SU-DHL-6 (cell line): Measurements from ENCODE around the gene PCBP2.
"Not testable (repeated sequence)": the region's sequence is repeated elsewhere in the genome, so short reads cannot be mapped to it uniquely, and the experiment has no call there.

Experiments
- H2AFZ ChIP-seq: fragments of 200-600 bp; sonication (generic); 2 replicates; pipeline ENCODE4 v1.6.1; 2014; ENCODE audit warnings: low read depth, mild to moderate bottlenecking, moderate library complexity, mixed read lengths, antibody characterized with exemption, low read length; ENCODE audit not compliant: severe bottlenecking
- H3F3A ChIP-seq: fragments of 200-600 bp; shearing (Covaris generic); 2 replicates; pipeline ENCODE4 v1.6.0; 2016; ENCODE audit warnings: antibody characterized with exemption, mild to moderate bottlenecking; ENCODE audit not compliant: insufficient read depth
- H3K27ac ChIP-seq: fragments of 200-600 bp; sonication (generic); 2 replicates; pipeline ENCODE4 v1.5.1; 2016; ENCODE audit warnings: low read depth, mild to moderate bottlenecking, low read length, moderate library complexity, mixed read lengths
- H3K27me3 ChIP-seq: fragments of 200-600 bp; sonication (generic), shearing (Covaris generic); 2 replicates; pipeline ENCODE4 v1.6.0; 2014; ENCODE audit warnings: mild to moderate bottlenecking, low read length
- H3K36me3 ChIP-seq: fragments of 200-600 bp; sonication (generic); 2 replicates; pipeline ENCODE4 v1.6.1; 2014; ENCODE audit warnings: mild to moderate bottlenecking, low read length, mixed read lengths
- H3K4me2 ChIP-seq: fragments of 300-600, 200-600 bp; shearing (Covaris generic), sonication (generic); 2 replicates; pipeline ENCODE4 v1.6.0; 2014; ENCODE audit warnings: low read length, low read depth, mild to moderate bottlenecking; ENCODE audit not compliant: poor library complexity, severe bottlenecking
- H3K4me3 ChIP-seq: fragments of 200-600 bp; sonication (generic); 2 replicates; pipeline ENCODE4 v1.5.1; 2014; ENCODE audit warnings: antibody characterized with exemption, low read length, mild to moderate bottlenecking, mixed read lengths; ENCODE audit not compliant: insufficient read depth, poor library complexity, severe bottlenecking
- H3K79me2 ChIP-seq: fragments of 200-600 bp; sonication (generic); 2 replicates; pipeline ENCODE4 v1.6.1; 2014; ENCODE audit warnings: mild to moderate bottlenecking, low read length, moderate library complexity; ENCODE audit not compliant: insufficient read depth
- H3K9ac ChIP-seq: fragments of 200-600 bp; sonication (generic); 2 replicates; pipeline ENCODE4 v1.7.0; 2014; ENCODE audit warnings: mild to moderate bottlenecking, low read length
- H3K9me2 ChIP-seq: fragments of 200-600 bp; sonication (generic); replicated peaks from 2 replicates; pipeline ENCODE4 v1.6.1; 2014; ENCODE audit warnings: low read length; ENCODE audit not compliant: insufficient read depth
- H3K9me3 ChIP-seq: fragments of 200-600 bp; sonication (generic); 2 replicates; pipeline ENCODE4 v1.6.1; 2014; ENCODE audit warnings: low read length, mixed read lengths; ENCODE audit not compliant: insufficient read depth
- H4K20me1 ChIP-seq: fragments of 200-600 bp; sonication (generic); 2 replicates; pipeline ENCODE4 v1.6.1; 2014; ENCODE audit warnings: low read depth, mild to moderate bottlenecking, antibody characterized with exemption, low read length, moderate library complexity, mixed read lengths
- EZH2phosphoT487 ChIP-seq: fragments of 200-600 bp; sonication (generic), shearing (Covaris generic); conservative IDR thresholded peaks from 2 replicates; pipeline ENCODE4 v1.6.1; 2018; ENCODE audit warnings: mild to moderate bottlenecking, antibody characterized with exemption, low read length, moderate library complexity, mixed read lengths
- TF ChIP-seq, protein P1 (sequence below): fragments of 200-600 bp; sonication (generic); IDR thresholded peaks from one replicate; pipeline ENCODE4 v1.5.1; 2017; ENCODE audit warnings: antibody characterized with exemption, mild to moderate bottlenecking, low read length, moderate library complexity; ENCODE audit not compliant: insufficient read depth, poor library complexity, severe bottlenecking

Gene PCBP2

DNA sequence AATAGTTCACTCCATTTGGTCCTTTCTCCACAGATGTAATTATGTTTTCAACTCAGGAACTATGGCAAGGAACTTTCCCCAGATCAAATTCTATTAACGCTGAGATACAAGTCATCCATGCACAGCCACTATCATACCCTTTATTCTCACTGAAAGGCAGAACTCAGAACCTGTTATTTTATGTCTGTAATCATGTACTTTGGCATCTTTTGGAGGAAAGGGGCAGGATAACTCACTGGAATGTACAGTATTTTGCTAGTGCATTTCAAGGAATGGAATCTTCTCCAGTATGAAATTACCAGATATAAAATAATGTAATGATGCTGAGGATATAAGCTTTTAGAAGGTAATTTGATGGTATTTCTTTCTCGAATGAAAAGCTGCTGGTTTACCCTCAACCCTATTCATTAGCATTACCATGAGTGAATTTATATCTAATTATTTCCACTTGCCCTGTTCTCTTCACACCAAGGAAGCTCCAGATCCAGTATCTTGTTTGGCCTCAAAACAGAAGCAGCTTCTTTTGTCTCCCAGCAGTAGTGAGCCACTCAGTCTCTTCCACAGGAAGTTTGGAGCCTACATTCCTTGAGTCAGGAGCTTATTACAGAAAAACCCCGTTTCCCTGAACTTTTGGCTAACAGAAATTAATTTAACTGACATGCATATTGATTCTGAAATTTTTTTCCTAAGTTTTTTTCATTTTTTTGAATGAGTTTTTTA lies 38.3 kb upstream of the PCBP2 start:
- TF ChIP-seq, protein P1, sequence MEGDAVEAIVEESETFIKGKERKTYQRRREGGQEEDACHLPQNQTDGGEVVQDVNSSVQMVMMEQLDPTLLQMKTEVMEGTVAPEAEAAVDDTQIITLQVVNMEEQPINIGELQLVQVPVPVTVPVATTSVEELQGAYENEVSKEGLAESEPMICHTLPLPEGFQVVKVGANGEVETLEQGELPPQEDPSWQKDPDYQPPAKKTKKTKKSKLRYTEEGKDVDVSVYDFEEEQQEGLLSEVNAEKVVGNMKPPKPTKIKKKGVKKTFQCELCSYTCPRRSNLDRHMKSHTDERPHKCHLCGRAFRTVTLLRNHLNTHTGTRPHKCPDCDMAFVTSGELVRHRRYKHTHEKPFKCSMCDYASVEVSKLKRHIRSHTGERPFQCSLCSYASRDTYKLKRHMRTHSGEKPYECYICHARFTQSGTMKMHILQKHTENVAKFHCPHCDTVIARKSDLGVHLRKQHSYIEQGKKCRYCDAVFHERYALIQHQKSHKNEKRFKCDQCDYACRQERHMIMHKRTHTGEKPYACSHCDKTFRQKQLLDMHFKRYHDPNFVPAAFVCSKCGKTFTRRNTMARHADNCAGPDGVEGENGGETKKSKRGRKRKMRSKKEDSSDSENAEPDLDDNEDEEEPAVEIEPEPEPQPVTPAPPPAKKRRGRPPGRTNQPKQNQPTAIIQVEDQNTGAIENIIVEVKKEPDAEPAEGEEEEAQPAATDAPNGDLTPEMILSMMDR, result no peak
- TF ChIP-seq EZH2phosphoT487, result no peak
- Histone ChIP-seq H3K9me3 (no peaks in the 10 kb centered on the region), H3K79me2 (no peaks in the 10 kb centered on the region), H3K4me3 (no peak overlapping the region), H3K9me2 (no peaks in the 10 kb centered on the region), H3K36me3 (peaks cover 16% of the 10 kb centered on the region; the same call in 1 of the 2 replicates), H2AFZ (no peak overlapping the region), H3K4me2 (no peak overlapping the region), H3F3A (0 out of 2 replicates have a peak, but pooled peaks cover 8% of the 10 kb centered on the region), H3K27ac (no peak overlapping the region), H4K20me1 (no peaks in the 10 kb centered on the region), H3K9ac (no peak overlapping the region), H3K27me3 (no peaks in the 10 kb centered on the region)

DNA sequence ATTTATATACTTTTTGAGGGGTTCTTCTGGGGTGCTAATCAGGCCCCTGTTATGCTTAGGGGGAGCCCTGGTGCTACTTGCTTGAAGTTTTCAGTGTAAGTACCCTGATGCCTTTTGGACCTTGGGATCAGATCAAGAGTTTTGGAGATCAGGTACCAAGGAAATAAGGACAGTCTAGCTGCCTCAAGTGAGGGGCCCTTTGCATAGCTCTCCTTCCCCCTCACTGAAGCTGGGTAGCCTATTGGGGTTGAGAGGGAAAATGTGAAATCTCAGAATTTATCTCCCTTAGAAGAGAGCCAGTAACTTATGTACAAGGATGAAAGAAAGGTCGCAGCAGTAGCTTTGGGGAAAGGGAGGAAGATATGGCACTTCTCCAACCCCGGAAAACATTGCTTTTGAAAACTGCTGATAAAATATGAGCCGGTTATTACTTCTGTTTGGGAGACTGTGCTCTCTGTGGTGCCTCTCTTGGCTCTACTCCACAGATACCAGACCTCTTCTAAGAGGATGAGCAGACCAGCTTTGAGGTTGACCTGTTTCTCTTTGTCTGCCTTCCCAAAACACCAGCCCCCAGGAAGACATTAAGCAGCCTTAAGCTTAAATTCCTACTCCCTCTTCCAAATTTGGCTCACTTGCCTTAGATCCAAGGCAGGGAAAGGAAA lies 37.0 kb upstream of the PCBP2 start:
- no peak overlapping the region for H3K9ac ChIP-seq
- no peak for TF ChIP-seq EZH2phosphoT487
- TF ChIP-seq, protein P1, result no peak
- H4K20me1 ChIP-seq, result no peaks in the 10 kb centered on the region
- H3K9me3 ChIP-seq, result no peaks in the 10 kb centered on the region
- 0 out of 2 replicates have a peak, but pooled peaks cover 8% of the 10 kb centered on the region for H3F3A ChIP-seq
- H3K4me2 ChIP-seq, result no peak overlapping the region
- no peaks in the 10 kb centered on the region for H3K27me3 ChIP-seq
- no peak overlapping the region for H3K4me3 ChIP-seq
- peaks cover 16% of the 10 kb centered on the region; the same call in 1 of the 2 replicates for H3K36me3 ChIP-seq
- no peaks in the 10 kb centered on the region for H3K9me2 ChIP-seq
- H3K79me2 ChIP-seq, result no peaks in the 10 kb centered on the region
- H2AFZ ChIP-seq, result no peak overlapping the region
- H3K27ac ChIP-seq, result no peak overlapping the region

DNA sequence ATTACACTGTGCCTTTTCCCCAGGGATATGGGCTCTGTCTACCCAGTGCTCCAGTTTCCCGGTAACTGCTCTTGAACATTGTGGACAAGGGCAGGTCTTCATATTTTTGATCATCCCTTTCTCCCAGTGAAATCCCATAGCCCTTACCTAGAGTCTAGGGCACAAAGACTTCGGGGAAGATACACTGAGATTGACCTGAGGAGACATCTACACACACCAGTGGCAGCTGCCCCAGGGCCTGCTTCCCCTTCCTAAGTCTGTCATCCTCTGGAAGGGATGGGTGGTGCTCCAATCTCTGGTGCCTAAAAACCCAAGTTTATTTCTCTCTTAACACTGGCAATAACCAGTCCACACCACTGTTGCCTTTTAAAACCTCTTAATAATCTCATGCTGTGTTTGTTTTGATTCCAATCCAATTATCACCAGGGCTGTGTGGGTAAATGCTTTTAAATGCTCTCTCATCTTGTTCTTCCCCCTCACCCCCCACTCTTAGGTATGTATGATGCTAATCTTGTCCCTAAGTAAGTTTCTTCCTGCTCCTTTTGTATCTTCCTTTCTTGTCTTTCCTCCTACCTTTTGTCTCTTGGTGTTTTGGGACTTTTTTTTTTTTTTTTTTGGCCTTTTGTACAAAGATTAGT lies 36.0 kb upstream of the PCBP2 start:
- H3K27me3 ChIP-seq, H3K9me3 ChIP-seq, H3K27ac ChIP-seq, H3K79me2 ChIP-seq, H3K4me3 ChIP-seq, H3F3A ChIP-seq, H3K4me2 ChIP-seq, H3K9me2 ChIP-seq, H4K20me1 ChIP-seq, H3K9ac ChIP-seq, H2AFZ ChIP-seq: not testable (repeated sequence)
- H3K36me3 ChIP-seq, result peaks cover 16% of the 10 kb centered on the region; the same call in 1 of the 2 replicates

DNA sequence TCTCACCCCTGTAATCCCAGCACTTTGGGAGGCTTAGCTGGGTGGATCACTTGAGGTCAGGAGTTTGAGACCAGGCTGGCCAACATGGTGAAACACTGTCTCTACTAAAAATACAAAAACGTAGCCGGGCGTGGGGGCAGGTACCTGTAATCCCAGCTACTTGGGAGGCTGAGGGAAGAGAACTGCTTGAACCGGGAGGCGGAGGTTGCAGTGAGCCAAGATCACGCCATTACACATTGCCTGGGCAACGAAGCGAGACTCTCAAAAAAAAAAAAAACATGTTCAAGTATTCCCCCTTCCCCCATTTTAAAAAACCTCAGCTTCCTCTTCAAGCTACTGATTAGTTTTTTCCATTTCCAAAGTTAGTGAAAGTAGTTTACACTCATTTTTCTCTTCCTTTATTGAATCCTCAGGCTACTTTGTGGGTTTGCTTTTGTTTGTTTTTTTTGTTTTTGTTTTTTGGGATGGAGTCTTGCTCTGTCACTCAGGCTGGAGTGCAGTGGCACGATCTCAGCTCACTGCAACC lies 34.5 kb upstream of the PCBP2 start:
- H3K4me2 ChIP-seq, H3F3A ChIP-seq, H3K27ac ChIP-seq, H3K4me3 ChIP-seq, H4K20me1 ChIP-seq, H3K9me3 ChIP-seq, H3K9ac ChIP-seq, H3K9me2 ChIP-seq, H3K27me3 ChIP-seq, H2AFZ ChIP-seq, H3K79me2 ChIP-seq: not testable (repeated sequence)
- H3K36me3 ChIP-seq, result peaks cover 11% of the 10 kb centered on the region; the same call in 1 of the 2 replicates
